Measurements from ENCODE around the gene NEDD8. TPM values are rescaled to one million over a fixed set of nuclear protein-coding genes. Genes with fewer than 3 reads are reported as not detected.
A peak's percentile ranks its signal among the peaks of the same experiment; 100 is the strongest.

NEDD8 gene
- total and polyA plus RNA-seq, 2 donors (not counting 1 experiment from before 2014, with no cell fraction given) = 86.7 to 98.5 TPM

DNA sequence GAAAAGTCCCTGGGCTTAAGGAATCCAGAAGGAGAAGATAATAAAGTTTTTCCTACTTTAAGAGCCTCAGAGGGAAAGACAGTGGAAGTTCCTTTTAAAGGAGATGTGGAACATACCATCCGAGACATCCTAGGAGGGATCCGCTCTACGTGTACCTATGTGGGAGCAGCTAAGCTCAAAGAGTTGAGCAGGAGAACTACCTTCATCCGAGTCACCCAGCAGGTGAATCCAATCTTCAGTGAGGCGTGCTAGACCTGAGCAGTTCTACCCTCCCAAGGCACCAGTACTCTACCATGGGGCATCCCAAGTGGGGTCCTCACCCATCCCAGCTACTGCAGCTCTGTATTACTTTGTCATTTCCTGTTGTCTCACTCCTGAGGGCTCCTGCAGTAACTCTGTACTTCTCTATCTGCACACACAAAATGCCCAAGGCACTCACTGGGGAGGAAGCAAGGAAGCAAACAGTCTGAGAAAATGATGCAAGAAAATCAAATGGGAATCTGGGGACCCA, 6.4 kb upstream of the NEDD8 start:
- WGBS (ENCODE audit: insufficient coverage) = 95% methylated on average over 5 of the region's 5 CpGs
- peak overlapping the region; percentile 38 for H3K27ac Mint-ChIP-seq
- TF ChIP-seq EZH2 (IDR thresholded peaks at IDR 0.05; ENCODE audit: borderline replicate concordance, insufficient read depth, low read depth, low read length, poor library complexity, severe bottlenecking) = no peak
- TF ChIP-seq, protein P1, sequence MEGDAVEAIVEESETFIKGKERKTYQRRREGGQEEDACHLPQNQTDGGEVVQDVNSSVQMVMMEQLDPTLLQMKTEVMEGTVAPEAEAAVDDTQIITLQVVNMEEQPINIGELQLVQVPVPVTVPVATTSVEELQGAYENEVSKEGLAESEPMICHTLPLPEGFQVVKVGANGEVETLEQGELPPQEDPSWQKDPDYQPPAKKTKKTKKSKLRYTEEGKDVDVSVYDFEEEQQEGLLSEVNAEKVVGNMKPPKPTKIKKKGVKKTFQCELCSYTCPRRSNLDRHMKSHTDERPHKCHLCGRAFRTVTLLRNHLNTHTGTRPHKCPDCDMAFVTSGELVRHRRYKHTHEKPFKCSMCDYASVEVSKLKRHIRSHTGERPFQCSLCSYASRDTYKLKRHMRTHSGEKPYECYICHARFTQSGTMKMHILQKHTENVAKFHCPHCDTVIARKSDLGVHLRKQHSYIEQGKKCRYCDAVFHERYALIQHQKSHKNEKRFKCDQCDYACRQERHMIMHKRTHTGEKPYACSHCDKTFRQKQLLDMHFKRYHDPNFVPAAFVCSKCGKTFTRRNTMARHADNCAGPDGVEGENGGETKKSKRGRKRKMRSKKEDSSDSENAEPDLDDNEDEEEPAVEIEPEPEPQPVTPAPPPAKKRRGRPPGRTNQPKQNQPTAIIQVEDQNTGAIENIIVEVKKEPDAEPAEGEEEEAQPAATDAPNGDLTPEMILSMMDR (IDR thresholded peaks at IDR 0.05) = no peak
- no peak overlapping the region for H3K4me3 Mint-ChIP-seq
- Histone ChIP-seq H3K9me3 (ENCODE audit: control extremely low read depth in 1 of 3, control insufficient read depth in 2 of 3, insufficient read depth in 1 of 3, low read length in 2 of 3) (no peaks in the 10 kb centered on the region), H3K9ac (ENCODE audit: low read length) (no peak overlapping the region), H3K27me3 (replicated peaks in 1 of 4; ENCODE audit: control extremely low read depth in 1 of 4, control insufficient read depth in 3 of 4, insufficient read depth in 4 of 4, low read length in 3 of 4) (no peaks in the 10 kb centered on the region), H3K79me2 (ENCODE audit: control insufficient read depth, insufficient read depth, low read length) (peaks cover 52% of the 10 kb centered on the region), H2AFZ (ENCODE audit: insufficient read depth, low read depth, low read length, poor library complexity, severe bottlenecking) (no peak overlapping the region), H3K4me1 (ENCODE audit: control insufficient read depth in 2 of 2, insufficient read depth in 2 of 2, low read length in 2 of 2) (peaks cover 43 to 45% of the 10 kb centered on the region in 2 donors), H4K20me1 (ENCODE audit: control insufficient read depth, insufficient read depth, low read length, poor library complexity, severe bottlenecking) (peaks cover 49% of the 10 kb centered on the region), H3K36me3 (replicated peaks in 1 of 2; ENCODE audit: control extremely low read depth in 1 of 2, control insufficient read depth in 1 of 2, extremely low read depth in 1 of 2, insufficient read depth in 2 of 2, low read length in 1 of 2) (peaks cover 2 to 63% of the 10 kb centered on the region in 2 experiments), H3K27ac (ENCODE audit: low read length in 2 of 2) (no peak overlapping the region), H3K4me2 (replicated peaks; ENCODE audit: low read depth, low read length, poor library complexity, severe bottlenecking) (peak overlapping the region; percentile 10), H3K4me3 (ENCODE audit: control extremely low read depth in 1 of 5, extremely low read depth in 1 of 5, insufficient read depth in 1 of 5, low read depth in 2 of 5, low read length in 4 of 5) (no peak overlapping the region)
- H3K27me3 Mint-ChIP-seq = no peaks in the 10 kb centered on the region
- ChIA-PET POLR2A (interaction anchor here (0.6 to 1.1 kb wide), 2 partner anchors 25 to 43 kb away, joined by 3 read pairs; partner anchors contain the start of gene CHMP4A), CTCF (interaction anchor here (1.7 kb wide), 1 partner anchor 95 kb away, joined by 5 read pairs; no protein-coding TSS in a partner anchor)
- DNase-seq = no peak
- peaks cover 72% of the 10 kb centered on the region for H3K4me1 Mint-ChIP-seq
- intact Hi-C loops (cut with micrococcal nuclease) = no loop called here
- no peak for ATAC-seq (ENCODE audit: low read depth)
- no peaks in the 10 kb centered on the region for H3K9me3 Mint-ChIP-seq (ENCODE audit: insufficient read depth)

DNA sequence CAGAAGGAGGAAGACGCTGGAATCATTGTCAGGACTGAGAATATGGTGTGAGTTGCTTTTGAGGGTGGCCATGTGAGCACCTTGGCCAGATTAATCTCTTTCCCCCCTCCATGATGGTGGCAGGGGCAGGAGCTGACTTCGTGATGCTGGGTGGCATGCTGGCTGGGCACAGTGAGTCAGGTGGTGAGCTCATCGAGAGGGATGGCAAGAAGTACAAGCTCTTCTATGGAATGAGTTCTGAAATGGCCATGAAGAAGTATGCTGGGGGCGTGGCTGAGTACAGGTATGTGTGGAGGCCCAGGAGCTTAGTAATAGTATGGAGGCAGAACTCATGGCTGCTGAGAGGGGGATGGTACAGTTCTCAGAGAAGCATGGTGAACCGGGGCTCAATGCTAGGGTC, 6.0 kb upstream of the NEDD8 start:
- Histone ChIP-seq H3K79me2 (ENCODE audit: control insufficient read depth, insufficient read depth, low read length) (peaks cover 57% of the 10 kb centered on the region), H3K4me1 (ENCODE audit: control insufficient read depth in 2 of 2, insufficient read depth in 2 of 2, low read length in 2 of 2) (peaks cover 43 to 45% of the 10 kb centered on the region in 2 donors), H3K4me3 (ENCODE audit: control extremely low read depth in 1 of 5, extremely low read depth in 1 of 5, insufficient read depth in 1 of 5, low read depth in 2 of 5, low read length in 4 of 5) (no peak overlapping the region), H4K20me1 (ENCODE audit: control insufficient read depth, insufficient read depth, low read length, poor library complexity, severe bottlenecking) (peaks cover 49% of the 10 kb centered on the region), H3K9ac (ENCODE audit: low read length) (no peak overlapping the region), H3K36me3 (replicated peaks in 1 of 2; ENCODE audit: control extremely low read depth in 1 of 2, control insufficient read depth in 1 of 2, extremely low read depth in 1 of 2, insufficient read depth in 2 of 2, low read length in 1 of 2) (peaks cover 2 to 63% of the 10 kb centered on the region in 2 experiments), H3K9me3 (ENCODE audit: control extremely low read depth in 1 of 3, control insufficient read depth in 2 of 3, insufficient read depth in 1 of 3, low read length in 2 of 3) (no peaks in the 10 kb centered on the region), H3K27me3 (replicated peaks in 1 of 4; ENCODE audit: control extremely low read depth in 1 of 4, control insufficient read depth in 3 of 4, insufficient read depth in 4 of 4, low read length in 3 of 4) (no peaks in the 10 kb centered on the region), H3K4me2 (replicated peaks; ENCODE audit: low read depth, low read length, poor library complexity, severe bottlenecking) (no peak overlapping the region), H2AFZ (ENCODE audit: insufficient read depth, low read depth, low read length, poor library complexity, severe bottlenecking) (no peak overlapping the region), H3K27ac (ENCODE audit: low read length in 2 of 2) (no peak overlapping the region)
- intact Hi-C loops (cut with micrococcal nuclease) = no loop called here
- no peak for ATAC-seq (ENCODE audit: low read depth)
- H3K27ac Mint-ChIP-seq = peak overlapping the region; percentile 38
- no peak overlapping the region for H3K4me3 Mint-ChIP-seq
- peaks cover 72% of the 10 kb centered on the region for H3K4me1 Mint-ChIP-seq
- no peak for DNase-seq
- 97% methylated on average over 4 of the region's 5 CpGs for WGBS (ENCODE audit: insufficient coverage)
- no peaks in the 10 kb centered on the region for H3K9me3 Mint-ChIP-seq (ENCODE audit: insufficient read depth)
- TF ChIP-seq EZH2 (IDR thresholded peaks at IDR 0.05; ENCODE audit: borderline replicate concordance, insufficient read depth, low read depth, low read length, poor library complexity, severe bottlenecking) = no peak
- TF ChIP-seq, protein P1 (IDR thresholded peaks at IDR 0.05) = no peak
- POLR2A ChIA-PET = interaction anchor here (0.6 kb wide), 1 partner anchor 25 kb away, joined by 3 read pairs; the partner anchor contains the start of gene CHMP4A
- H3K27me3 Mint-ChIP-seq = no peaks in the 10 kb centered on the region
- CTCF ChIA-PET = interaction anchor here (1.7 kb wide), 1 partner anchor 95 kb away, joined by 5 read pairs; no protein-coding TSS in a partner anchor
